Kasumi-1 (cell line): ENCODE measurements around the gene TIPRL.
"Not testable (repeated sequence)": the region's sequence is repeated elsewhere in the genome, so short reads cannot be mapped to it uniquely, and the experiment has no call there.

Source experiments
- DNase-seq, 2 experiments: peaks; one replicate each; lab custom pipeline; 2025; lab: John Stamatoyannopoulos, UW

Gene TIPRL

DNA sequence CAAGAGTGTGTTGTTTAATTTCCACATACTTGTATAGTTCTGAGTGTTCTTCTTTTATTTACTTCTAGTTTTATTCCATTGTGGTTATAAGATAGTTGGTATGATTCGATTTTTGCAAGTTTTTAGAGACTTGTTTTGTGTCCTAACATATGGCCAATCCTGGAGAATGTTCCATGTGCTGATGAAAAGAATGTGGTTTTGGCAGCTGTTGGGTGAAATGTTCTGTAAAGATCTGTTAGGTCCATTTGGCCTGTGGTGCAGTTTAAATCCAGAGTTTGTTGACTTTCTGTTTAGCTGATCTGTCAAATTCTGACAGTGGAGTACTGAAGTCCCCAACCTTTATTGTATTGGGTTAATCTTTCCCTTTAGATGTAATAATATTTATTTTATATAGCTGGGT lies 19.5 kb upstream of the TIPRL start:
- no peak for DNase-seq

GRCh38 chr1:168159979-168160378 lies 18.8 kb upstream of the TIPRL start:
- no peak for DNase-seq

DNA sequence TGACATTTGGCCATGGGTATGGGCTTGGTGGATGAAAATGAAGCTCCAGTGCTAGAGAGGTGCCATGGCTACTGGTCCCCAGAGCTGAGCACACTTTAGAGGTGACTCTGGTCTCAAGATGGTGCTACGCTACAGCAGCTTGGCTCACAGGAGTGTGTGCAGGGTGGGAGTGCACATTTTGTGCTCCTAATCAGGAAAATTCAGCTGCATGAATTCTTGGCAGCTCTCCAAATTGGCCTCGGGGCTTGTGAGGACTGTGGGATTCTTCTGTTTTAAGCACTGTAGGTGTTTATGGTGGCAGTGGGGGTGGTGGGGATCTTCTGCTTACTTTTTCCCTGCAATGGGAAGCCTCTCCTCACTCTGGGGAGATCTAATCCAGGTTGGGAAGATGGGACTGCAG lies 17.3 kb upstream of the TIPRL start:
- no peak for DNase-seq

- DNase-seq: peak; percentile 38 to 43
Observed at GRCh38 chr1:168163670-168164069, 15.1 kb upstream of the TIPRL start.

GRCh38 chr1:168164771-168165170 lies 14.0 kb upstream of the TIPRL start:
- no peak for DNase-seq

DNA sequence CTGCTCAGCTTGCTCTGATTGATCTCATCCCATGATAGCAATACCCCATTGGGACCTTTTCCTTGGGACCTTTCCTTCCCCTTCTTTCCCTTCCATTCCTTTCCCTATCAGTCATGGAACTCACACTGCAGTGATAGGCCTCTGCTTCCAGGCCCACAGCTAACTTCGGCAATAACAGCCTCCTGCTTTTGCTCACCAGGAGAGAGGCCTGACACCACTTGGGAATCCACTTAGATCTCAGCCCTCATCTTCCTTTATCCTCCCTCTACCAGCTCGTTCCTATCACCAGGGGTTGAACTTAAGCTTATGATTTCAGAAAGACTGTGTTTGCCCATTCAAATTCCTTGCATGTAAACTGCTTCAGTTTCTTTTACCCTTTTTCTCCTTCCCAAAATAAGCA lies 11.0 kb upstream of the TIPRL start:
- no peak for DNase-seq

DNA sequence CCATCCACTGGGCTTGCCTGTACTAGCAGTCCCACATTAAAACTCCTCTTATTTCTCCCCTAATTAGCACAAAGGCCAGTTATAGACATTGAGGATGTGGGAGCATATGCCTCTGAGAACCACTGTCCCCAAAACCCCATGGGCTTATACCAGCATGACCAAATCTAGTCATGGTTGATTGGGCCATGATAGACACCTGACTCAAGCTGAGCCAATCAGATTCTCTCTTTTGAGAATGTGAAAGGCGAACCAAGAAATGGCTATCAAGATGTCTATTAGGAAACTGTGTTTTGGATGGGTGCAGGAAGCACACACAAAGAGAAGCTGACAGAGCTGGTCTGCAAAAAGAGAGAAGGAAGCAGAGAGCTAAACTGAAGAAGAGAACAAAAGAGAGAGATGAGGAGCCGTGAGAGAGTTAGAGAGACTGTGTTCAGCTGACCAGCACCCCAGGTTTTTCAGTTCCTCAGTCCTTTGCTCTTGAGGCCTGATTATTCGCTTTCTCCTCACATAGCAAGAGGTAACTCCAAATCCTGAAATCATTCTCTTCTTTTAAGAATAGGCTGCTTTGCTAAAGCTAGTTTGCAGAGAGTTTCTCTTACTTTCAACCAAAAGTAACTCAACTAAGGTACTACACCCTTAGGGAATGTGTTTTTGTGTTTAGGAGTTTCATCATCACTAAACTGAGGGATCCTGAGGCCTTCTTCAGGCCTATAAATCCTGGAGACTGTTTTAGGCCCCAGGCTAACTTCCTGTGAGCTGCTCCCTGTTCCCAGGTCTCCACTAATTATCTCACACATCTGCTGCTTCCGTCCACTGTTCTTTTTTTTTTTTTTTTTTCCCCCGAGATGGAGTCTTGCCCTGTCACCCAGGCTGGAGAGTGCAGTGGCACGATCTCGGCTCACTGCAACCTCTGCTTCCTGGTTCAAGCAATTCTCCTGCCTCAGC lies 7.9 kb upstream of the TIPRL start:
- no peak for DNase-seq

GRCh38 chr1:168172250-168172915 lies 6.4 kb upstream of the TIPRL start:
- no peak for DNase-seq

DNA sequence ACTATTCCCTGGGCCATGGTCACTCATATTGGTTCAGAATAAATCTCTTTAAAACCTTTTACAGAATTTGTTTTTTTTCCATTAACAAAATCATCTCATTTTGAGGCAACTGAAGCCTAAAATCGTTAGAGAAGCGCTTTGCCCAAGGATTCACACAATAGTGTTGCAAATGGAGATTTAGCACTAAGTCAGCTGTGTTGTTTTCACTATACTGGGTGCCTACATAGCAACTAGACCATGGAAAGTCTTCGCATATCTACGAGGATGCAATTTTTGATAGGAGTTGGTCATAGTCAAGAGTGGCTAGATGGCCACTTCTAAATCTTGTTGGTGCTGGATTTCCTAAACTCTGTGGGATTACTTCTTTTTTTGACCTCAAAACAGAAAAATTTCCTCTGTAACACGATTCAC lies 530 bp upstream of the TIPRL start:
- DNase-seq: no peak

DNA sequence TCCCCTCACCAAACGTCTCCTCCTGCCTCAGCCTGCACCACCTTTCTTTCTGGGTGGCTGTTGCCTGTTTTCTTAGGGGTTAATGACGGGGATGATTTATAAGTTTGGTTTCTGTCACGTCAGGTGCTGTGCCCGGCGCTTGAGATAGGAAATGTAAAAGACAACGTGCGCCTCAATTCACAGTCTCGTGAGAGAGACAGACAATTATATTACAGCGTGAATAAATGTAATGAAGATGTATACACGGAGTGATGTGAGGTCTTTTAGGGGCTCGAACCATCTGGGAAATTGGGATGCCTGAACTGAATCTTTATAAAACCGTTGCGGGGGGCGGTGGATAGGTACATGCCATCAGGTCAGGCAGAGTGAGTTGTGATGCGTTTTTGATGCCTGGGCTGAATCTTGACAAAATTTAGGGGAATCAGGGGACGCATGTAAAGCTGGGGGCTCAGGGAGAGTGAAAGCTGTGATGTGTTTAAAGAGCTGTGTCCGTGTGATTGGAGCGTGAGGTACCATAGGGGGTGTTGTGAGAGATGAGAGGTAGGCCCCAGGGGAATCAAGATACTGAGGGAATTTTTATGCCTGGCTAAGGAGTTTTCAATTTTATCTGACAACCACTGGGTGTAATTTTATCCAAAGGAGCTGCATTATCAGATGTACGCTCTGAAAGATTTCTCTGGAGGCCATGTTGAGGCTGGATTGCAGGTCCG lies 831 bp downstream of the TIPRL start:
- DNase-seq: peak; percentile 50 to 57

- peak; percentile 10 to 57 for DNase-seq
Observed at GRCh38 chr1:168180148-168180524, 1.4 kb downstream of the TIPRL start.

DNA sequence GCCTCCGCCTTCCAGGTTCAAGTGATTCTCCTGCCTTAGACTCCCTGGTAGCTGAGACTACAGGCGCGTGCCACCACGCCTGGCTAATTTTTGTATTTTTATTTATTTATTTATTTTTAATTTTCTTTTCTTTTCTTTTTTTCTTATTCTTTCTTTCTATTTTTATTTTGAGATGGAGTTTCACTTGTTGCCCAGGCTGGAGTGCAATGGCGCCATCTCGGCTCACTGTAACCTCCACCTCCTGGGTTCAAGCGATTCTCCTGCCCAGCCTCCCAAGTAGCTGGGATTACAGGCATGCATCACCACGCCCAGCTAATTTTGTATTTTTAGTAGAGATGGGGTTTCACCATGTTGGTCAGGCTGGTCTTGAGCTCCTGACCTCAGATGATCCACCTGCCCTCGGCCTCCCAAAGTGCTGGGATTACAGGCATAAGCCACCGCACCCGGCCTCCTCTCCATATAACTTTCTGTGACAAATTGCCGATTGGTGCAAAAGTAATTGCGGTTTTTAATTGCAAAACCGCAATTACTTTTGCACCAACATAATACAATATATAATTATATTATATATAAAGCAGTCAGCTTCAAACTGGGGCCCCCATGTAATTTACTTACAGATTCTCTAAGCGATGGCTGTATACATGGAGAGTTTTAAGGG lies 2.4 kb downstream of the TIPRL start:
- DNase-seq: not testable (repeated sequence)

DNA sequence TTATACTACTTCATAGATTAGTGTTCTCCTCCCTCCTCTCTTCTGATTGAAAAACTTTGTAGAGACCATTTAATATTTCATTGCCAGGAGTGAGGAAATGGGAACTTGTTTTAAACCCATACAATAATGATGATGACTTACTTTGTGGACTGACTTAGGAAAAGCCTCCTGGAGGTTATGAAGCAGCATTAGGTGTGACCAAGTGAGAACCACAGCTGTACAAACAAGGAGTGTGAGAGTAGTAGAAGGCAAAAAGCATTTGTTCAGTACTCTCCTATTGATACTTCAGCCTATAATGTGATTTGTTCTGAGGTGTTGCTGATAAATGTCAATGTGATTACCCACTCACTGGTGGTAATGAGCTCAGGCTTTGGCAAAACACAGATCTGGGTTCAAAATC lies 8.4 kb downstream of the TIPRL start:
- no peak for DNase-seq

- DNase-seq: no peak
Observed at GRCh38 chr1:168190403-168190802, 11.6 kb downstream of the TIPRL start.

DNA sequence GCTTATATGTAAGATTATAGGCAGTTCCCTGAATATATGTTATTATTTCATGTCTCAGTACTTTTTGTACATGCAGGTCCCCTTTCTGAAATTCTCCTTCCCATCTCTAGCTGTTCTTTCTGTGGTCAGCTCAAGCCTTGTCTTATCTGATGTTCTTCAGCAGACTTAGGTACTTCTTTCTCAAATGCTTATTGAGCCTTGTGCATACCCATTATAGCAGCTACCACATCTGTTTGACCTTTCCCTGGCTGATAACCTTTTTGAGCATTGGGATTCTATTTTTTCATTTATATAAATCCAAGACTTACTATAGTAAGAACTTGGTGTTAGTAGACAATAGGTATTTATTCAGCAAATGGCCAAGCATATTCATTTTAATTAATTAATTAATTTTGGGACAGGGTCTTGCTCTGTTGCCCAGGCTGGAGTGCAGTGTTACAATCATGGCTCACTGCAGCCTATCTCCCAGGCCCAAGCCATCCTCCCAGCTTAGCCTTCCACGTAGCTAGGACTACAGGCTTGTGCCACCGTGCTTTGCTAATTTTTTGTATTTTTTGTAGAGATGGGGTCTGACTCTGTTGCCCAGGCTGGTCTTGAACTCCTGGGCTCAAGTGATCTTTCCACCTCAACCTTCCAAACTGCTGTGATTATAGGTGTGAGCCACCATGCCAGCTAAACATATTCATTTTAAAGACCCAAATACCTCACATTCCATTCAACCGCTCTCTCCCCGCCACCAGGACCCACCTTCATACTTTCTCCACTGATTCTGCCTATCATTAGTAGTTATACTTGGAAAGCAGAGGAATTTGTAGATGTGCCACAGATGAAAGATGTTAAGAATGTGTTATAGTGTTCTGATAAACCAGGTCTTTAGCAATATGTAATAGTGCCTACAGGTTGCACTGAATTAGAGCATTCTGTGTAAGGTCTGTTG lies 16.7 kb downstream of the TIPRL start:
- DNase-seq: no peak

- DNase-seq: no peak
Observed at GRCh38 chr1:168199056-168199455, 20.3 kb downstream of the TIPRL start.

- DNase-seq: no peak
Observed at GRCh38 chr1:168202941-168203654, 24.3 kb downstream of the TIPRL start.

GRCh38 chr1:168206111-168206510 lies 27.3 kb downstream of the TIPRL start:
- DNase-seq: no peak

- DNase-seq: not testable (repeated sequence)
Observed at GRCh38 chr1:168207673-168208072, 28.9 kb downstream of the TIPRL start.

- DNase-seq: no peak
Observed at GRCh38 chr1:168210312-168210711, 31.6 kb downstream of the TIPRL start.
